ENCODE measurements around the gene SLC16A7.
A peak's percentile ranks its signal among the peaks of the same experiment; 100 is the strongest.

Gene SLC16A7

GRCh38 chr12:59742841-59743240 lies 147.0 kb downstream of the SLC16A7 start:
- no peak for TF ChIP-seq CTCF (IDR thresholded peaks at IDR 0.05)

DNA sequence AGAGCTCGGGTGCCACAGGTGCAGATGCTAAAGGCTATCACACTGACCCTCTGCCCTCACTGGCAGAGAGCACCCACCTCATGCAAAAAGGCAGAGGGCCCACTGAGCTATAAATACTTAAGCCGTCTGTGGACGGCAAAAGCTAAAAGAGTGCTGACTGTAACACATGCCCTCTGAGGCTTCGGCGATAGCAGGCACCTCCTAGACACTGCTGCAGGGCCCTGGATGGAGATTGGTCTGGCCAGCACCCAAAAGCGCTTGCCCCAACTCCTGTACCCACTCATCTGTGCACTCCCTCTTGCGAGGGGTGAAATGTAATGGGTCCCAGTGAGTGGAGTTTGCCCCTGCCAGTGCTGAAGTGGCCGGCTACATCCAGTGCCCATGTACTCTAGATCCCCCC lies 148.7 kb downstream of the SLC16A7 start:
- TF ChIP-seq CTCF (IDR thresholded peaks at IDR 0.05): no peak

- TF ChIP-seq CTCF (IDR thresholded peaks at IDR 0.05): no peak
These were observed 165.7 kb downstream of the SLC16A7 start for GRCh38 chr12:59761542-59761941.

DNA sequence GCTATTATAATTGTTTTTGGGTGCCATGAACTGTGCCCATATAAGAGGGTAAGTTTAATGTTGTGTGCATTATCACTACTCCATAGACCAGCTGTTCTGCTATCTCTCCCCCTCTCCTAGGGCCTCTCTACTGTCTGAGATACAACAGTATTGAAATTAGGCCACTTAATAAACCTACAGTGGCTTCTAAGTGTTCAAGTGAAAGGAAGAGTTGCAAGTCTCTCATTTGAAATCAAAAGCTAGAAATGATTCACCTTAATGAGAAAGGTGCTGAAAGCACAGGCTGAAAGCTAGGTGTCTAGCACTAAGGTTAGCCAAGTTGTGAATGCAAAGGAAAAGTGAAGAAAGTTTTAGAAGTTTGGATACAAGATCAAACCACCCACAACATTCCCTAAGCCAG lies 168.0 kb downstream of the SLC16A7 start:
- TF ChIP-seq CTCF (IDR thresholded peaks at IDR 0.05): no peak

- TF ChIP-seq CTCF (IDR thresholded peaks at IDR 0.05): no peak
These were observed 172.2 kb downstream of the SLC16A7 start for GRCh38 chr12:59768031-59768430.

DNA sequence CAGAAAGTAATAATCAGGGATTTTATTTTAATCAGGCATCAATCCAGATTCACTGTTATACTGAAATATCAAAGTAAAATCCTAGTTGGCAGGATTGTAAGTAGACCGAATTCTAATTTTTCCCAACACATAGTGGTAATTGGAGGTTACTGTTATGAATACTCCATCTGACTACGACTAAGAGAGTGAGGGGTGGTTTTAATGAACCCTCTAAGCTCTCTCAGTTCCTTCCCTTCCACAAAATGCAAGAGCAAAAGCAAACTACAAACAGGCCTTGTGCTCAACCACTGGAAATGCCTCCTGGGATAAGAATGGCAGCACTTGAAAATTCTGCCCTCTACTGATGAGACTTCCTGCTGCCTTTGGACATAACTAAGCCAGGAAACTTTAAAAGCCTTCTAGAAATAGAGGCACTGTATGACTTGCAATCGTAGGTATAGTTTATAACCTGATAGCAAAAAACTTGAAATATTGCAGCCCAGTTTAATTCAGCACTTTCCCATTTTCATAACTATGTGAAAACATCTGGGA lies 184.8 kb downstream of the SLC16A7 start:
- TF ChIP-seq CTCF (IDR thresholded peaks at IDR 0.05): peak; percentile 42; the same call in 1 of the 2 replicates

- TF ChIP-seq CTCF (IDR thresholded peaks at IDR 0.05): no peak
These were observed 191.8 kb downstream of the SLC16A7 start for GRCh38 chr12:59787610-59788009.

DNA sequence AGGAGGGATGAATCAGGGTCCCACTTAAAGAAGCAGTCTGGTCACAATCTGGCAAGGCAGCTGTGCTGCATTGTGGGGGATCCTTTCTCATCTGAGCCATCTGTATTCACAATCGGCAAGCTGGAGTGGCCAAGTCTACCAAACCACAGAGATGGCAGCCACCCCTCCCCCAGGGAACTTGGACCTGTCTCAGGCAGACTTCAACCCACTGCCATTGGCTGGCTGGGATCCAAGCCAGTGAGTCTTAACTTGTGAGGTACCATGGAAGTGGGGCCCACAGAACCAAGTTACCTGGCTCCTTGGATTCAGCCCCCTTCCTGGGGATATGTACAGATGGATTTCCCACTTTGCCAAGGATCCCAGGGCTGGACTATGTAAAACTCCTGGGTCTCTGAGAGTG lies 196.8 kb downstream of the SLC16A7 start:
- no peak for TF ChIP-seq CTCF (IDR thresholded peaks at IDR 0.05)
